Stimulated activated CD8-positive, alpha-beta memory T cell treated with anti-CD3 and anti-CD28 coated beads, Interleukin-4, amount 100 ng/mL, for 4 hours (primary cell): ENCODE results near the gene UBR3.
"Not testable (repeated sequence)": the region's sequence is repeated elsewhere in the genome, so short reads cannot be mapped to it uniquely, and the experiment has no call there.

Experiments
- DNase-seq, 2 donors: peaks; one replicate each; pipeline ENCODE4 v3.0.0-alpha.2; 2020; ENCODE audit warnings: low read depth in 2 of 2, low spot score in 1 of 2

The UBR3 gene

DNA sequence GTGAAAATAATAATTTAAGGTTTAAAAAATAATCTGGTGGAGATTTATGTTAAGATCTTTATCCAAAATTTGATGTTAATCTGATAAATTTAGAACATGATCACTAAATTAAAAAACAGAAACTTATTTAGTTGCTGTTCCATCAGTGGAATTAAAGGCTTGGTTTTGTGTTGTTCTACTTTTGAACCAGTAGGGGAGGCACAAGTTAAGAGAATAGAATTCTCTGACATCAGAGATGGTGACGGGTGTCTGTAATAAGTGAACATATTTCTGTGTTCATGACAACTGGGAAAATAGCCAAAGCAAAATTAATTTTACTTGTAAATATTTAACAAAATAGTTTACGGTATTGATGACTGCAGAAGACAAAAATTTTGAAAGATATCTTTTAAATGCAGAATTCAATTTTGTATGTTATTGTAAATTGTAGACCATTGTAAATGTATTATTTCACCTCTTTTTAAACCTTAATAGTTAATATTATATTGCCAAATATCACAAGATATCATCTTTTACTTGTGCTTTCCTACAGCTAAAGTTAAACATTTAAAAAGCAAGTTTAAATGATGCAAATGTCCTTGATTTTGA, 106.0 kb downstream of the UBR3 start:
- DNase-seq: no peak

DNA sequence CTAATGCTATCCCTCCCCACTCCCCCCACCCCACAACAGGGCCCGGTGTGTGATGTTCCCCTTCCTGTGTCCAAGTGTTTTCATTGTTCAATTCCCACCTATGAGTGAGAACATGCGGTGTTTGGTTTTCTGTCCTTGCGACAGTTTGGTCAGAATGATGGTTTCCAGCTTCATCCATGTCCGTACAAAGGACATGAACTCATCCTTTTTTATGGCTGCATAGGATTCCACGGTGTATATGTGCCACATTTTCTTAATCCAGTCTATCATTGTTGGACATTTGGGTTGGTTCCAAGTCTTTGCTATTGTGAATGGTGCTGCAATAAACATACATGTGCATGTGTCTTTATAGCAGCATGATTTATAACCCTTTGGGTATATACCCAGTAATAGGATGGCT, 109.4 kb downstream of the UBR3 start:
- not testable (repeated sequence) for DNase-seq

GRCh38 chr2:169945515-169945914, 118.3 kb downstream of the UBR3 start:
- DNase-seq: no peak

GRCh38 chr2:169946092-169946491, 118.8 kb downstream of the UBR3 start:
- no peak for DNase-seq

- no peak for DNase-seq
Measured at GRCh38 chr2:169946546-169946945, 119.3 kb downstream of the UBR3 start.

- no peak for DNase-seq
Measured at GRCh38 chr2:169955940-169956339, 128.7 kb downstream of the UBR3 start.

GRCh38 chr2:169957219-169957618, 130.0 kb downstream of the UBR3 start:
- DNase-seq: not testable (repeated sequence)

GRCh38 chr2:169961911-169962310, 134.7 kb downstream of the UBR3 start:
- no peak for DNase-seq

DNA sequence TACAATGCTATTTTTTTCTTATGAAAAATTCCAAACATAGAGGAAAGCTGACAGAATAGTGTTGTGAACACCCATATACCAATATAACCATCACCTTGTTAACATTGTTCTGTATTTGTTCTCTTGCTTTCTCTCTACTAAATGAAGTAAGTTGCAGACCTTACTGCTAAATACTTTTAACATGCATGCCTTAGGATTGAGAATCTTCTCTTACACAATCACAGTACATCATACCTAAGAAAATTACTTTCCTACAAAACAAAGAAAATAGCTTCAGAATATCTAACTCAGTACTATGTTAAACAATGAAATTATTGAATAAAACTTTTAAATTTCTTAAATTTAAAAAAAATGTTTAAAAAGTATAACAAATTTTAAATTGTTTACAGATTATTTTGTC, 136.5 kb downstream of the UBR3 start:
- no peak for DNase-seq

- DNase-seq: no peak
Measured at GRCh38 chr2:169964740-169965139, 137.5 kb downstream of the UBR3 start.

- no peak for DNase-seq
Measured at GRCh38 chr2:169965495-169965894, 138.2 kb downstream of the UBR3 start.

DNA sequence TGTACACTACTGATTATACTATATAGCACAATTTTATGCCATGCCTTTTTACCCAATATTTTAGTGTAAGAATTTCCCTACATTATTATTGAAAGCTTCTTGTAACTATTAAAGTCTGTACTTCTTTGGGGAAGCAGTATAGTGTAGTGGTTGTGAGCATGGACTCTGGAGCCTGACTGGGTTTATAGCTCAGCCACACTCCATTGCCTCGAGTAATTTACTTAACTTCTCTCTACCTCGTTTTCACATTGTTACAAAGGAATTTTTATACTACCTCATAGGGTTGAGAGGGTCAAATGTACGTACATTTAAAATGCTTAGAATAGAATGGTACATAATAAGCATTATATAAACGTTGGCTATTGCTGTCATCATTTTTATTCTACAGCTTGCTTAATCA, 139.2 kb downstream of the UBR3 start:
- no peak for DNase-seq

DNA sequence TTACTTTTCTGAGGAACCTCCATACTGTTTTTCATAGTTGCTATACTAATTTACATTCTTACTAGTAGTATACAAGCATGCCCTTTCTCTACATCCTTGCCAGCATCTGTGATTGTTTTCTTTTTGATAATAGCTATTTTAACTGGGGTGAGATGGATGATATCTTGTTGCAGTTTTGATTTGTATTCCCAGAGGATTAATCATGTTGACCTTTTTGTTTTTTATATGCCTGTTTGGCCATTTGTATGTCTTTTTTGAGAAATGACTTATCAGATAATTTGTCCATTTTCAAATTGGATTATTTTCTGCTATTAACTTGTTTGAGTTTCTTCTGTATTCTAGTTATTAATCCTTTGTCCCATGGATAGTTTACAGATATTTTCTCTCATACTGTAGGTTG, 141.5 kb downstream of the UBR3 start:
- no peak for DNase-seq

DNA sequence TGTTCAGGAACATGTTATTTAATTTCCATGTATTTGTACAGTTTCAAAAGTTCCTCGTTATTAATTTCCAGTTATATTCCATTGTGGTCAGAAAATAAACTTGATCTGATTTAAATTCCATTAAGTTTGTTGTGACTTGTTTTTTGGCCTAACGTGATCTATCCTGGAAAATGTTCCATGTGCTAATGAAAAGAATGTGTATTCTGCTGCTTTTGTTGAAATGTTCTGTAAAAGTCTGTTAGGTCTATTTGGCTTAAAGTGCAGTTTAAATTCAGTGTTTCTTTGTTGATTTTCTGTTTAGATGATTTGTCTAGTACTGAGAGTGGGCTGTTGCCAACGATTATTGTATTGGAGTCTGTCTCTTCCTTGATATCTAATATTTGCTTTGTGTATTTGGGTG, 148.0 kb downstream of the UBR3 start:
- no peak for DNase-seq

DNA sequence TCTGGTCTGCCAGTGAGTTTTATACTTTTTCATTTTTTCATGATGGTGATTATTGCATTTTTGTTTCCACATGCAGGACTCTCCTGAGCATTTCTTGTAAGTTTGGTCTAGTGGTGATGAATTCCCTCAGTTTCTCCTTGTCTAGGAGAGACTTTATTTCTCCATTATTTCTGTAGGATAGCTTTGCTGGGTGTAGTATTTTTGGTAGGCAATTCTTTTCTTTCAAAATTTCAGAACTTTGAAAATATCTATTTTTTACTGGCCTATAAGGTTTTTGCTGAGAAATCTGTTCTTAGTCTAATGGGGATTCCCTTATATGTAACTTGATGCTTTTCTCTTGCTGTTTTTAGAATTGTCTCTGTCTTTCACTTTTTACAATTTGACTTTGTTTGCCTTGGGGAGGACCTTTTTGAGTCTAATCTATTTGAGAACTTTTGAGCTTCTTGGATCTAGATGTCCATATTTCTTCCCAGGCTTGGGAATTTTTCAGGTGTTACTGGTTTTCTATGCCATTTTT, 149.1 kb downstream of the UBR3 start:
- no peak for DNase-seq

GRCh38 chr2:169977530-169977929, 150.3 kb downstream of the UBR3 start:
- no peak for DNase-seq

DNA sequence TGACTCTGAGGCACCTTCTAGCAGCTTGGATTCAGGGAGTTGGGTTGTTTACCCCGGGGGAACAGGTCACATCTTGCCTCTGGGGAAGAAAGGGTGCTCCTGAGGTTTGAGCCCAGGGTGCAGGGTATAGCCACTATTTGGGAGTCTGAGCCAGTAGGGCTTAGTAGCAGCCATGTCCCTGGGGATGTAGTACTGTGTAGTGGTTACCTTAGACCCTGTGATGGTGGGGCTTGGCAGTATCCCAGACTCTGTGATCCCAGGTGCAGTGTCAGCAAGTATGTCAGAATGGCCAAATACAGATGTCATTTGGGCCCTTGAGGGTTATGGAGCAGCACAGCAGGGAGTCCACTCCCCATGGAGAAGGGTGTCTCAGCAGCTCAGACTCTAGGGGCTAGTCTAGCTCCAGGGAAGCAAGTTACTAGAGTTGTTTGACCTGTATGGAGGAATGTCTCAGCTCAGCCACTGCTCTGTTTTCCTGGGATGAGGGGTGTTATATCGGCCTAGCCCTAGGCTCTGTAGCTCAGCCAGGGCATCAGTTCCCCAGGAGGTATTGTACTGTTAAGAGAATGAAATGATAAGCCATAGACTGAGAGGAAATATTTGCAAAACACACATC, 151.3 kb downstream of the UBR3 start:
- no peak for DNase-seq

DNA sequence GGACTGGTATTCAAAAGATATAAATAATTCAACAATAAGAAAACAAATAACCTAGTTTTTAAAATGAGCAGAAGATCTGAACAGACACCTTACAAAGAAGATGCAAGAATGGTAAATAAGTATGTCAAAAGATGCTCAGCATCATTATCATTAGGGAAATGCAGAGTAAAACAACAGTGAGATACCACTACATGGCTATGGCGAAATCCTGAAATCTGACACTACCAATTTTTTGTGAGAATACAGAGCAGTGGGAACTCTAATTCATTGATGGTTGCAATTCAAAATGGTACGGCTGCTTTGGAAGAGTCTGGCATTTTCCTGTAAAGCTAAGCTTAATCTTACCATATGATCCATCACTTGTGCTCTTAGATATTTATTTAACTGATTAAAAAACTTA, 151.8 kb downstream of the UBR3 start:
- DNase-seq: no peak

GRCh38 chr2:169980001-169980400, 152.7 kb downstream of the UBR3 start:
- DNase-seq: no peak

DNA sequence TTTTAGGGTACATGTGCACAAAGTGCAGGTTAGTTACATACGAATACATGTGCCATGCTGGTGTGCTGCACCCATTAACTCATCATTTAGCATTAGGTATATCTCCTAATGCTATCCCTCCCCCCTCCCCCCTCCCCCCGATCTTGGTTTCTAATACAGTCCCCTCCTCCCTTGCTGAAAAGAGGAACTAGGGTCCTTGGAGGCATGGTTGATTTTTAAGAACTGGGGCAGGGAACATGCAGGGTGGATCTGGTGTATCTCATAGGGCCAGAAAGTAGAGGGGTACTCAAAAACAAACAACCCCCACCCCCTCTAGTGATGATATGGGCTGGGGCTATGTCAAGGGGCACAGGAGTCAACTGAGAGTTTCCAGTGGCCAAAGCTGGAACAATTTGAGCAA, 153.4 kb downstream of the UBR3 start:
- no peak for DNase-seq

DNA sequence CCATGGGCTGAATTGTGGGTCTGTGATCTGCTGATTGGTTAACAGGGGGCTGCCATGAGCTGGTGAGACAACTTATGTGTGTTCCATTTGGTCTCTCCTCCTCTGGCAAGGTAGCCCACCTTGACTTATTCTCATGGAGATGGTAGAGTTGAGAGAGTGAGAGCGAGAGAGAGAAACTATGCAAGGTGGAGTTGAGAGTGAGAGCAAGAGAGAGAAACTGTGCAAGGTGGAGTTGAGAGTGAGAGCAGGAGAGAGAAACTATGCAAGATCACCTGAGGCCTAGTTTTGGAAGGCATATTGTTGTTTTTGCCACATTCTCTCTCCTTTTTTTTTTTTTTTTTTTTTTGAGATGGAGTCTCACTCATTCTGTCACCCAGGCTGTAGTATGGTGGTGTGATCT, 155.7 kb downstream of the UBR3 start:
- no peak for DNase-seq

DNA sequence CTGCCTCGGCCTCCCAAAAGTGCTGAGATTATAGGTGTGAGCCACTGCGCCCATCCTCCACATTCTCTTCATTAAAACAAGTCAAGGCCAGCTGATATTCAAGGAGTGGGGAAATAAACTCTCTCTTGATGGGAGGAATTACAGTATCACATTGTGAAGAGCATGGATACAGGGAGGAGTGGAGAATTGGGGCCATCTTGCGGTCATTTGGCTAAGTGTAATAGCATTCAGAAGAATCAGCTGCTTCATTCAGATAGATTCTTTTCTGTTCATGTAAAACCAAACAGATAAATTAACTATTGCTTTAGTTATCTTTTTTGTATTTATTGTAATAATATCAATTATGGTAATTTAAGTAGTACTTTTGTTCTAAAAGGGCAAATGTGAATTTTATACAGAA, 156.3 kb downstream of the UBR3 start:
- DNase-seq: no peak

DNA sequence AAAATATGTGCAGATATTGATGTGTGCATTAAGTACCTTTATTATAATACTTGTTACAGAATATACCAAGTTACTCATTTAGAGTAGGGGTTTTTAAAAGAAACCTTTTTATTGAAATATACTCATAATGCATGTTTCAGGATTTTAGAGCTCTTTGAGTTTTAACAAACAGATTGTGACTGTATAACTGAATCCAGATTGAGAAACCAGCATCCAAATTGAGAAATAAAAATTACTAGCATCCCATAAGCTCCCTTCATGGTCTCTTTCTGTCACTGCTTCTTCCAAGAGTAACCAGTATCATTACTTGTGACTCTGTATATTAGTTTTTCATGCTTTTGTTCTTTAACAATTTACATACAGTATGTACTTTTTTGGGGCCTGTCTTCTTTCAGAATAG, 156.9 kb downstream of the UBR3 start:
- DNase-seq: no peak
